Measurements from ENCODE around the gene IFITM1. TPM values are rescaled to one million over a fixed set of nuclear protein-coding genes. Genes with fewer than 3 reads are reported as not detected.
"Not testable (repeated sequence)": the region's sequence is repeated elsewhere in the genome, so short reads cannot be mapped to it uniquely, and the experiment has no call there.

The IFITM1 gene
- total RNA-seq, 1 donor, result 64.4 TPM

DNA sequence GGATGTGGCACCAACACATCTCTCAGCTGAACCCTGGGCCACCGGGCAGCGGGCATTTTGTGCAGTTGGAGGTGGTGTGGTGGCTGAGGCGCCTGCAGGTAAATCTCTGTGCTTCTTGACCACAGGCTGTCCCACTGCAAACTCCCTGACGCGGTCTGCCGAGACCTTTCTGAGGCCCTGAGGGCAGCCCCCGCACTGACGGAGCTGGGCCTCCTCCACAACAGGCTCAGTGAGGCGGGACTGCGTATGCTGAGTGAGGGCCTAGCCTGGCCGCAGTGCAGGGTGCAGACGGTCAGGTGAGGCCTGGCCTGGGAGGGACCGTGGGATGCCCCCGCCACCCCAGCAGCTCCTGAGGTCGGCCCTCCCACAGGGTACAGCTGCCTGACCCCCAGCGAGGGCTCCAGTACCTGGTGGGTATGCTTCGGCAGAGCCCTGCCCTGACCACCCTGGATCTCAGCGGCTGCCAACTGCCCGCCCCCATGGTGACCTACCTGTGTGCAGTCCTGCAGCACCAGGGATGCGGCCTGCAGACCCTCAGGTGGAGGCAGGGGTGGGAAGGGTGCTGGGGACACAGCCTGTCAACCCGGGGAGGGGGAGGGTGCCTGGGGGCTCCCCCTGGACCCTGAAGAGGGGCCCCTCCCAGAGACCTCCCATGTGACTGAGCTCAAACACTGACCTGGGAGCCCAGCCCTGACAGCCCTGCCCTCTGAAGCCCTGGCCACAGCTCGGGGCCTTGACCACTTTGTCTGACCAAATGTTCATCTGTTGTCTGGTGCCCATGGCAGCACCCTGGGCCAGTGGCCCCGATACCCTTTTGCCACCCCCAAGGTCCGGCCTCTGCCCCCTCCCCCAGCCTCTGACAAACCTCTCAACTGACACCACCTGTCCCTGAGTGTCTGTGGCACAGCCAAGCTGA is 29.5 kb upstream of the IFITM1 start:
- H4K20me1 ChIP-seq (ENCODE audit: insufficient read depth, low read length), result no peaks in the 10 kb centered on the region
- H3K27ac ChIP-seq (ENCODE audit: low read depth, low read length), result no peak overlapping the region
- H3K4me2 ChIP-seq (ENCODE audit: insufficient read depth, low read length), result no peak overlapping the region
- H3K27me3 ChIP-seq (ENCODE audit: insufficient read depth, low read length), result peaks cover 51% of the 10 kb centered on the region
- no peaks in the 10 kb centered on the region for H3K36me3 ChIP-seq (ENCODE audit: insufficient read depth, low read length)
- no peak overlapping the region for H2AFZ ChIP-seq (ENCODE audit: low read length)
- H3K9me3 ChIP-seq (ENCODE audit: low read depth, low read length), result no peaks in the 10 kb centered on the region
- H3K4me3 ChIP-seq (ENCODE audit: insufficient read depth, low read length), result no peak overlapping the region
- peaks cover 4% of the 10 kb centered on the region for H3K4me1 ChIP-seq (ENCODE audit: insufficient read depth, low read length)
- TF ChIP-seq, protein P1, sequence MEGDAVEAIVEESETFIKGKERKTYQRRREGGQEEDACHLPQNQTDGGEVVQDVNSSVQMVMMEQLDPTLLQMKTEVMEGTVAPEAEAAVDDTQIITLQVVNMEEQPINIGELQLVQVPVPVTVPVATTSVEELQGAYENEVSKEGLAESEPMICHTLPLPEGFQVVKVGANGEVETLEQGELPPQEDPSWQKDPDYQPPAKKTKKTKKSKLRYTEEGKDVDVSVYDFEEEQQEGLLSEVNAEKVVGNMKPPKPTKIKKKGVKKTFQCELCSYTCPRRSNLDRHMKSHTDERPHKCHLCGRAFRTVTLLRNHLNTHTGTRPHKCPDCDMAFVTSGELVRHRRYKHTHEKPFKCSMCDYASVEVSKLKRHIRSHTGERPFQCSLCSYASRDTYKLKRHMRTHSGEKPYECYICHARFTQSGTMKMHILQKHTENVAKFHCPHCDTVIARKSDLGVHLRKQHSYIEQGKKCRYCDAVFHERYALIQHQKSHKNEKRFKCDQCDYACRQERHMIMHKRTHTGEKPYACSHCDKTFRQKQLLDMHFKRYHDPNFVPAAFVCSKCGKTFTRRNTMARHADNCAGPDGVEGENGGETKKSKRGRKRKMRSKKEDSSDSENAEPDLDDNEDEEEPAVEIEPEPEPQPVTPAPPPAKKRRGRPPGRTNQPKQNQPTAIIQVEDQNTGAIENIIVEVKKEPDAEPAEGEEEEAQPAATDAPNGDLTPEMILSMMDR (IDR thresholded peaks at IDR 0.05; ENCODE audit: extremely low read depth, low read depth, low read length), result no peak
- H3K79me2 ChIP-seq (ENCODE audit: insufficient read depth, low read length), result no peaks in the 10 kb centered on the region
- peak; percentile 87 for DNase-seq (ENCODE audit: insufficient read length, low spot score, missing footprints)

DNA sequence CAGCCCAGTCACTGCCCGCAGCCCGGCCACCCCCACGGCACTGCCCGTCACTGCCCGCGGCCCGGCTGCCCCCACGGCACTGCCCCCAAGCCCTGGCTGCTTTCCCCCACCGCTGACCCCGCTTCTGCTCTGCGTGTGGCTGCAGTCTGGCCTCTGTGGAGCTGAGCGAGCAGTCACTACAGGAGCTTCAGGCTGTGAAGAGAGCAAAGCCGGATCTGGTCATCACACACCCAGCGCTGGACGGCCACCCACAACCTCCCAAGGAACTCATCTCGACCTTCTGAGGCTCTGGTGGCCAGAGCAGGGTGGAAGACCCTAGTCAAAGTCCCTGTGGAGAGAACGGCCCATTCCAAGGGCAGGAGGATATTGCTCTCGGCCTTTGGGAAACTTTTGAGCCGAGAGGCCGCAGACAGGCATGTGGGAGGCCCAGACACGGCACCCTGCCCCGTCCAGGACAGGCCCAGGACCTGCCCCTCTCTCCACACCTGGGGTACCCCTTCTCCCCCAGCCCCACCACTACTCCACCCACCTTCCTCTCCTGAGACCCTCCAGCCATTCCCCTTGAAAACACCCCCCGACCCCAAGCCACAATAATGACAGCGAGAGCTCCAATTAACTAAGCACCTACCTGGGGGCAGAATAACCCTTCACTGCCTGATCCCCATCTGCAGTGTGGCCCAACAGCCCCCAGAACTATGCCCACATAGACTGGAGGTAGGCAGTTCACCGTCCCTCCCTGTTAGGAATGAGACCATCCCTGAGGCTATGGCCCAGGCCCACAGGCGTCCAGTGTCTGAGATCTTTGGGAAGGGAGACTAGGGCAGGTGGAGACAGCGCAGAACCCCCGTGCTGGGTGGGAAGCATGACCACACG is 28.6 kb upstream of the IFITM1 start:
- no peak overlapping the region for H3K27ac ChIP-seq (ENCODE audit: low read depth, low read length)
- no peaks in the 10 kb centered on the region for H3K9me3 ChIP-seq (ENCODE audit: low read depth, low read length)
- peaks cover 42% of the 10 kb centered on the region for H3K27me3 ChIP-seq (ENCODE audit: insufficient read depth, low read length)
- no peak overlapping the region for H3K4me3 ChIP-seq (ENCODE audit: insufficient read depth, low read length)
- no peaks in the 10 kb centered on the region for H4K20me1 ChIP-seq (ENCODE audit: insufficient read depth, low read length)
- H3K36me3 ChIP-seq (ENCODE audit: insufficient read depth, low read length), result no peaks in the 10 kb centered on the region
- H2AFZ ChIP-seq (ENCODE audit: low read length), result no peak overlapping the region
- no peaks in the 10 kb centered on the region for H3K79me2 ChIP-seq (ENCODE audit: insufficient read depth, low read length)
- H3K4me2 ChIP-seq (ENCODE audit: insufficient read depth, low read length), result no peak overlapping the region
- DNase-seq (ENCODE audit: insufficient read length, low spot score, missing footprints), result peak; percentile 85
- H3K4me1 ChIP-seq (ENCODE audit: insufficient read depth, low read length), result peaks cover 4% of the 10 kb centered on the region
- TF ChIP-seq, protein P1 (IDR thresholded peaks at IDR 0.05; ENCODE audit: extremely low read depth, low read depth, low read length), result no peak

DNA sequence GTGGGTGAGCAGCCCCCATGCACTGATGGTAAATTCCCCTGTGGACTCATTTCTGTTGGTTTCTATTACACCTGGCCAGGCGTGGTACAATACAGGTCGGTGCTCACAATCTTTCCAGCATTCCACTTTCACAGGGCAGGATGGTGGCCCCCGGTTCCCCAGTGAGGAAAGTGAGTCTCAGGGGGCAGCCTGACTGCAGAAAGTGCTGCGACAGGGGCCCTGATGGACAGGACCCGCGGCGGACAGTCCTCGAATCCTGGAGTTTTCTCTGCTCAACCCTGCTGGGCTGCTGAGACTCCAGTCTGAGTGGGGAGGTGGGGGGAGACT is 28.0 kb upstream of the IFITM1 start:
- H3K27ac ChIP-seq (ENCODE audit: low read depth, low read length), result no peak overlapping the region
- H4K20me1 ChIP-seq (ENCODE audit: insufficient read depth, low read length), result no peaks in the 10 kb centered on the region
- no peak overlapping the region for H3K4me2 ChIP-seq (ENCODE audit: insufficient read depth, low read length)
- H3K4me3 ChIP-seq (ENCODE audit: insufficient read depth, low read length), result no peak overlapping the region
- peak; percentile 78 for DNase-seq (ENCODE audit: insufficient read length, low spot score, missing footprints)
- no peak overlapping the region for H2AFZ ChIP-seq (ENCODE audit: low read length)
- peaks cover 36% of the 10 kb centered on the region for H3K27me3 ChIP-seq (ENCODE audit: insufficient read depth, low read length)
- no peaks in the 10 kb centered on the region for H3K9me3 ChIP-seq (ENCODE audit: low read depth, low read length)
- TF ChIP-seq, protein P1 (IDR thresholded peaks at IDR 0.05; ENCODE audit: extremely low read depth, low read depth, low read length), result no peak
- H3K4me1 ChIP-seq (ENCODE audit: insufficient read depth, low read length), result peaks cover 4% of the 10 kb centered on the region
- H3K79me2 ChIP-seq (ENCODE audit: insufficient read depth, low read length), result no peaks in the 10 kb centered on the region
- no peaks in the 10 kb centered on the region for H3K36me3 ChIP-seq (ENCODE audit: insufficient read depth, low read length)

DNA sequence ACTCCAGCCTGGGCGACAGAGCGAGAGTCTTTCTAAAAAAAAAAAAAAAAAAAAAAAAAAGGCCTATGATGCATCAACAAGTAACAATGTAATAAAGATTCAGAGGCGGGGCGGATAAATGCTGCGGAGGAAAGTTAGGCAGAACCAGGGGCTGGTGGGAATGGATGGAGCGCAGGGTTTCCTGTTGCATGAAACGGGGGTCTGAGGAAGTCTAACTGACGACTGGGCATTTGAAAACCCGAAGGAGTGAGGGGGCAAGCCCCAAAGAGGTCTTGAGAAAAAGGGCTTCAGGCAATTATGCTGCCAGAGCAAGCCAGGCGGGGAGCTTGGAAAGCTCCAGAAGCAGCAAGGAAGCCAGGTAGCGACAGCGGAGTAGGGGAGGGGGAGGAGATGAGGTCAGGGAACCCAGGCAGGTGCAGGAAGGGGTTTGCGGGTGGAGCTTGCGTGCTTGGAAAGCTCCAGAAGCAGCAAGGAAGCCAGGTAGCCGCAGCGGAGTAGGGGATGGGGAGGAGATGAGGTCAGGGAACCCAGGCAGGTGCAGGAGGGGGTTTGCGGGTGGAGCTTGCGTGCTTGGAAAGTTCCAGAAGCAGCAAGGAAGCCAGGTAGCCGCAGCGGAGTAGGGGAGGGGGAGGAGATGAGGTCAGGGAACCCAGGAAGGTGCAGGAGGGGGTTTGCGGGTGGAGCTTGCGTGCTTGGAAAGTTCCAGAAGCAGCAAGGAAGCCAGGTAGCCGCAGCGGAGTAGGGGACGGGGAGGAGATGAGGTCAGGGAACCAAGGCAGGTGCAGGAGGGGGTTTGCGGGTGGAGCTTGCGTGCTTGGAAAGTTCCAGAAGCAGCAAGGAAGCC is 26.6 kb upstream of the IFITM1 start:
- H3K4me1 ChIP-seq (ENCODE audit: insufficient read depth, low read length); H3K27ac ChIP-seq (ENCODE audit: low read depth, low read length); H3K4me2 ChIP-seq (ENCODE audit: insufficient read depth, low read length); H3K4me3 ChIP-seq (ENCODE audit: insufficient read depth, low read length); H3K36me3 ChIP-seq (ENCODE audit: insufficient read depth, low read length); H2AFZ ChIP-seq (ENCODE audit: low read length); H4K20me1 ChIP-seq (ENCODE audit: insufficient read depth, low read length); H3K79me2 ChIP-seq (ENCODE audit: insufficient read depth, low read length); H3K9me3 ChIP-seq (ENCODE audit: low read depth, low read length): not testable (repeated sequence)
- DNase-seq (ENCODE audit: insufficient read length, low spot score, missing footprints), result peak; percentile 82
- peaks cover 23% of the 10 kb centered on the region for H3K27me3 ChIP-seq (ENCODE audit: insufficient read depth, low read length)
